ENCODE data around the gene SLC35G3. TPM values are rescaled to one million over a fixed set of nuclear protein-coding genes. Genes with fewer than 3 reads are reported as not detected.

Gene SLC35G3
- total and polyA plus RNA-seq, 4 donors = 0.04 TPM; not detected in 3

DNA sequence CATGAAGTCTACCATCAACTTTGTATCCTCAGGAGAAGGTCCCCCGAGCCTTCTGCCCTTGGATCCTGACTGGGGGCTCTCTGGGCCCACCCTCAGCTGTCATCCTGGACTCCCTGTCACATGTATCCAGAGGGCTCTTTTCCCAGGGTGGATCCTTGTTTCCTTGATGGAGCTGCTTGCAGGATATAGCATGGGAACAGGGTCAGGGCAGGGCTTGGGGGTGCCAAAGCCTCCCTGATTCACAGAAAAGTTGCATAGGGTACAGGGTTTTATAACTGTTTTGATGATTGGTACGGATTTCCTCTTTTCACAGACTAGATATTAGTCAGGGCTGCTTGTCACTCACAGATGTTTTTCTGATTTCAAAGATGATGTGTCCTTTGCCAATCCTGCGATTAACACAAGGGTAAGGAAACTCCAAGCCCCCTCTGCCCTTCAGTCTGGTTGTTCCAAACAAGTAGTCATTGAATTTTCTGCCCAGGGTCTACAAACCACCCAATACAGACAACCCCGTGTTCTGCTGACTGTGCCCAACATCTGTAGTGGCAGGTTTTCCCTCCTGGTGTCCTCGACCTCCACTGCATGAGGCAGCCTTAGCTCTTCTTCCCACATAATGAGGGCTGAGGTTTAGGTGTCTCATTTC, 20.6 kb upstream of the SLC35G3 start:
- TF ChIP-seq, protein P1, sequence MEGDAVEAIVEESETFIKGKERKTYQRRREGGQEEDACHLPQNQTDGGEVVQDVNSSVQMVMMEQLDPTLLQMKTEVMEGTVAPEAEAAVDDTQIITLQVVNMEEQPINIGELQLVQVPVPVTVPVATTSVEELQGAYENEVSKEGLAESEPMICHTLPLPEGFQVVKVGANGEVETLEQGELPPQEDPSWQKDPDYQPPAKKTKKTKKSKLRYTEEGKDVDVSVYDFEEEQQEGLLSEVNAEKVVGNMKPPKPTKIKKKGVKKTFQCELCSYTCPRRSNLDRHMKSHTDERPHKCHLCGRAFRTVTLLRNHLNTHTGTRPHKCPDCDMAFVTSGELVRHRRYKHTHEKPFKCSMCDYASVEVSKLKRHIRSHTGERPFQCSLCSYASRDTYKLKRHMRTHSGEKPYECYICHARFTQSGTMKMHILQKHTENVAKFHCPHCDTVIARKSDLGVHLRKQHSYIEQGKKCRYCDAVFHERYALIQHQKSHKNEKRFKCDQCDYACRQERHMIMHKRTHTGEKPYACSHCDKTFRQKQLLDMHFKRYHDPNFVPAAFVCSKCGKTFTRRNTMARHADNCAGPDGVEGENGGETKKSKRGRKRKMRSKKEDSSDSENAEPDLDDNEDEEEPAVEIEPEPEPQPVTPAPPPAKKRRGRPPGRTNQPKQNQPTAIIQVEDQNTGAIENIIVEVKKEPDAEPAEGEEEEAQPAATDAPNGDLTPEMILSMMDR (IDR thresholded peaks at IDR 0.05; ENCODE audit: control extremely low read depth, extremely low read depth) = no peak
- ATAC-seq (ENCODE audit: insufficient read depth, low FRiP score) = no peak
- DNase-seq = no peak

DNA sequence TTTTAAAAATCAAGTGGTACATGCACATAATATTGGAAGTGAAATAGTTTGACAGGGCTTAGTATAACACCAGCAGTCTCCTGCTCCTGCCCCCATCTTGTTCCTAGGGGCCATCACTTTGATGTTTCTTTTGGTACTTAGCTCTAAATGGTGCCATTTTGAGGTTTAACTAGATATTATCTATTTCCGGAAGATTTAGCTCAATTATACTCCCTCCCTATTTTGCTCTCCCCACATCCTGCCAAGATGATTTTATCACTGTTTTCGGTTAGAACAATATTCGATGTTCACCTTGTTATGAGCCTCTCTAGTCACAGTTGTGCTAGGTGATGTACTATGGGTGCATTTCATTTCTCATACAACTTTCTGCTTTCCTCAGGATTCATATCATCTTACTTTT, 20.0 kb upstream of the SLC35G3 start:
- H3K27ac ChIP-seq (ENCODE audit: low read depth in 1 of 2, low read length in 1 of 2) = no peak overlapping the region
- DNase-seq (no peak), ATAC-seq (ENCODE audit: insufficient read depth, low FRiP score) (no peak)
- H3K27me3 ChIP-seq (ENCODE audit: control insufficient read depth in 3 of 3, insufficient read depth in 3 of 3, low read length in 2 of 3) = peaks cover 0 to 15% (median 5%) of the 10 kb centered on the region in 3 donors
- no peaks in the 10 kb centered on the region for H3K36me3 ChIP-seq (ENCODE audit: control insufficient read depth in 4 of 4, insufficient read depth in 4 of 4, low read length in 4 of 4)
- H3K9ac ChIP-seq (ENCODE audit: insufficient read depth in 1 of 2, low read length in 2 of 2) = no peak overlapping the region
- peaks cover 0 to 2% (median 0%) of the 10 kb centered on the region in 5 donors for H3K4me1 ChIP-seq (ENCODE audit: control insufficient read depth in 5 of 5, insufficient read depth in 5 of 5, low read length in 5 of 5)
- no peaks in the 10 kb centered on the region for H3K9me3 ChIP-seq (ENCODE audit: control insufficient read depth in 4 of 4, insufficient read depth in 3 of 4, low read length in 3 of 4)
- TF ChIP-seq, protein P1 (IDR thresholded peaks at IDR 0.05; ENCODE audit: control extremely low read depth, extremely low read depth) = no peak
- no peak overlapping the region for H3K4me3 ChIP-seq
- WGBS, 2 donors = 21 to 35% methylated on average over 3 of the region's 3 CpGs

More for the DNA sequence above, 20.6 kb upstream of the SLC35G3 start:
- H3K36me3 ChIP-seq (ENCODE audit: control insufficient read depth in 4 of 4, insufficient read depth in 4 of 4, low read length in 4 of 4) = no peaks in the 10 kb centered on the region
- no peak overlapping the region for H3K9ac ChIP-seq (ENCODE audit: insufficient read depth in 1 of 2, low read length in 2 of 2)
- peaks cover 0 to 16% (median 5%) of the 10 kb centered on the region in 3 donors for H3K27me3 ChIP-seq (ENCODE audit: control insufficient read depth in 3 of 3, insufficient read depth in 3 of 3, low read length in 2 of 3)
- H3K4me1 ChIP-seq (ENCODE audit: control insufficient read depth in 5 of 5, insufficient read depth in 5 of 5, low read length in 5 of 5) = peaks cover 0 to 2% (median 0%) of the 10 kb centered on the region in 5 donors
- no peaks in the 10 kb centered on the region for H3K9me3 ChIP-seq (ENCODE audit: control insufficient read depth in 4 of 4, insufficient read depth in 3 of 4, low read length in 3 of 4)
- WGBS, 2 donors = 51% methylated on average over 5 of the region's 5 CpGs
- no peak overlapping the region for H3K4me3 ChIP-seq
- H3K27ac ChIP-seq (ENCODE audit: low read depth in 1 of 2, low read length in 1 of 2) = peak overlapping the region in 1 of 2 donors; percentile 64

DNA sequence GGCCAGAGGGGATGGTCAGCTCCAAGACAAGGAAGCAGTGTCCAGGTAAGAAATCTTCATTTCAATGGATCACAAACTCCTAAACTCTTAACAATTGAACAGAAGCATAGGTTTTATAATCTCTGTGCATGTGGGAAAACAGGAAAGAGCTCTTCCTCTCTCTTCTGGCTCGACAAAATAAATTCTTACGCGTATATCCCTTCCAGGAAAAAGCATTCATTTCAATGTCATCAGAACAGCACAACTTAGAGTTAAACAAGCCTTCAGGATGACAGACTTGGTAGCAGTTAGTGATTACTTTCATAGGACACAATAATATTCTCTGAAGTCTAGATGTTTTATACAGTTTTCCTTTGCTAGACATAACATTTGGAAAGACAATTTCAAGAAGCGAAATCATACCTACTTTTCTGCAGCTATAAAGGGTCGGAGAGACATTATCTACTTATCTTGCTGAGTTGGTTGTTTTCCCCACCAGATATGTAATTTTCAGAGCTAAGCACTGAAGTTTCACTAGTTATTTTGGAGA, 19.3 kb upstream of the SLC35G3 start:
- Histone ChIP-seq H3K4me1 (ENCODE audit: control insufficient read depth in 5 of 5, insufficient read depth in 5 of 5, low read length in 5 of 5) (peaks cover 0 to 2% (median 0%) of the 10 kb centered on the region in 5 donors), H3K27ac (ENCODE audit: low read depth in 1 of 2, low read length in 1 of 2) (no peak overlapping the region), H3K9ac (ENCODE audit: insufficient read depth in 1 of 2, low read length in 2 of 2) (no peak overlapping the region), H3K36me3 (ENCODE audit: control insufficient read depth in 4 of 4, insufficient read depth in 4 of 4, low read length in 4 of 4) (no peaks in the 10 kb centered on the region), H3K9me3 (ENCODE audit: control insufficient read depth in 4 of 4, insufficient read depth in 3 of 4, low read length in 3 of 4) (no peaks in the 10 kb centered on the region), H3K27me3 (ENCODE audit: control insufficient read depth in 3 of 3, insufficient read depth in 3 of 3, low read length in 2 of 3) (peaks cover 0 to 17% (median 5%) of the 10 kb centered on the region in 3 donors), H3K4me3 (no peak overlapping the region)
- 40% methylated on average over 5 of the region's 5 CpGs for WGBS, 2 donors
- TF ChIP-seq, protein P1 (IDR thresholded peaks at IDR 0.05; ENCODE audit: control extremely low read depth, extremely low read depth) = no peak
- peak in 2 of 3 donors; percentile 3 to 6 for DNase-seq
- no peak for ATAC-seq (ENCODE audit: insufficient read depth, low FRiP score)
